HG03432 (cell line): ENCODE measurements around the gene WDR48.
A peak's percentile ranks its signal among the peaks of the same experiment; 100 is the strongest.

Experiments used
- ATAC-seq: cut with Tn5 transposase; IDR thresholded peaks from one replicate; pipeline ENCODE4 v1.9.1; 2021; ENCODE audit warnings: mild to moderate bottlenecking, moderate library complexity; ENCODE audit not compliant: unreplicated experiment

Gene WDR48

DNA sequence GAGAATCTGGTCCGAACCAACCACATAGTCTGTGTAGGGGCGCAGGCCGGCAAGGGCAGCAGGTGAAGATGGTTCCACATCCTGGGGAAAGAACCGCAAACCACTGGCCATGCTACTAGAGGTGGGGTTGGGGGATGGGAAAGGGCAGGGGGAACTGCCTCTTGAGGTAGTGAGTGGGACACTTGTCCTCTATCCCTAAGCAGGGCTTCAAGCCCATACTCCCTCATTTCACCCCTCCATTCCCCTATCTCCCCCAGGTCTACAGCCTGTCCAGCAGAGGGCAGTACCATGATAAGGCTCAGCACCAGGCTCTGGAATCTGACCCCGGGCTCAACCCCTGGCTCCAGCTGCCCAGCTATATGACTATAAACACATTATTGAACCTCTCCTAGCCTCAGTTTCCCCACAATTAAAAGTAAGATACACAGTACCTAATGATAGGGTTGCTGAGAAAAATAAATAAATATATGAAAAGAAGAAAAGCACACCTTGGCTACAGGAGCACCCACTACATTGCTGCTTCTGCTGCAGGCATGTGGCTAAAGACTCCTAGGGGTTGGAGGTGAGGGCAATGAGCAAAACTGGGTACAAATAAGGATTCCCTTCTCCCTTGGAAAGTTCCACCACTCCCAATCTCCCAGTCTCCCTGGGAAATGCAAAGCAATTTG is 49.3 kb downstream of the WDR48 start:
- peak; percentile 74 for ATAC-seq

DNA sequence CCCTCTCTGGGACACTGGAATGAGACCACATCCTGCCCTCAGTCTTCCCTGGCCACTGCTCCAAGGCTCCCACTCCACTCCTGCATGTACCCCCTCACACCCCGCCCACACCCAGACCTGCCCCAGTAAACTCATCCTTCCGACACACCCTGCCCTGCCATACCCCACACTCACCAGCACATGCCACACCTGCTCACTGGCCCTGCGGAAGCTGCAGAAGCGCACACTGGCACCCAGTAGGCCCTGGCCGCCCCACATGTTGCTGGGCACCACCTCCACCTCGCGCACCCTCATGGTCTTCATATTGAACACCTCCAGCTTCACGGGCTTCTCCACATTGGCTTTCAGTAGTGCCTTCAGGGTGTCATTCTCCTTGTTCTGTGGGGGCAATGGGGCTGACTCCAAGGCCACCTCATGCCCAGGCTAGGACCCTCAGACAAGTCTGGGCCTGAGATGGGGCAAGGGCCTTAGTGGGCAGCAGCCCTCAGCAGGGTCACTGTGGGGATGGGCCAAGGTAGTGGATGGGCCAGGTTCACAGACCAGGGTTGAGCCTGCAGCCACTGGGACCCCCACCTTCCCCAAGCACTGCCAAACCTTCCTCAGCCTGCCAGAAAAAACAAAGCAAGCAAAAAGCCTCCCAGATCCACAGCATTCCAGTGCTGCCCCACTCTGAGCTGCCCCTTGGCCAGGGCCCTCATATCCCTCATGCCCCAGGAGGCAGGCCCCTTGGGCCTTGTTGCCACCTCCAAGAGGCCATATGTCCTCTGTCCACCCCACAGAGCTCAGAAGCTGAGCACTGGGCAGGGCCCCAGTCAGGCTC is 50.9 kb downstream of the WDR48 start:
- ATAC-seq = no peak

DNA sequence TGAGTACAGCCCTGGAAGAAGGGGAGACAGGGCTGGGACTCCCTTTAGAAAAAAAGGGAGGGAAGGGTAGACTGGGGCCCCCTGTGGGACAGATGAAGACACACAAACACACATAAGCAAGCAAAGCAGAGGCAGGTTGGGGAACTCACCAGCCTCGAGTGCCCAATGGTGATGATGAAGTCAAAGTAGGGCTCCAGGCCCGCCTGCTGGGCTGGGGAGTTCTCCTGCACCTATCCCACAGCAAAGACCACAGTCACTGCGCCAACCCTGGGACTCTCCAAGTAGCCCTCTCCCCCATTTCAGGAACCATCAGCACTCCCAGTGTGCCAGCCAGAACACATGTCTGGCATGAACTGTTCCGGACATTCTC is 51.5 kb downstream of the WDR48 start:
- ATAC-seq = no peak

DNA sequence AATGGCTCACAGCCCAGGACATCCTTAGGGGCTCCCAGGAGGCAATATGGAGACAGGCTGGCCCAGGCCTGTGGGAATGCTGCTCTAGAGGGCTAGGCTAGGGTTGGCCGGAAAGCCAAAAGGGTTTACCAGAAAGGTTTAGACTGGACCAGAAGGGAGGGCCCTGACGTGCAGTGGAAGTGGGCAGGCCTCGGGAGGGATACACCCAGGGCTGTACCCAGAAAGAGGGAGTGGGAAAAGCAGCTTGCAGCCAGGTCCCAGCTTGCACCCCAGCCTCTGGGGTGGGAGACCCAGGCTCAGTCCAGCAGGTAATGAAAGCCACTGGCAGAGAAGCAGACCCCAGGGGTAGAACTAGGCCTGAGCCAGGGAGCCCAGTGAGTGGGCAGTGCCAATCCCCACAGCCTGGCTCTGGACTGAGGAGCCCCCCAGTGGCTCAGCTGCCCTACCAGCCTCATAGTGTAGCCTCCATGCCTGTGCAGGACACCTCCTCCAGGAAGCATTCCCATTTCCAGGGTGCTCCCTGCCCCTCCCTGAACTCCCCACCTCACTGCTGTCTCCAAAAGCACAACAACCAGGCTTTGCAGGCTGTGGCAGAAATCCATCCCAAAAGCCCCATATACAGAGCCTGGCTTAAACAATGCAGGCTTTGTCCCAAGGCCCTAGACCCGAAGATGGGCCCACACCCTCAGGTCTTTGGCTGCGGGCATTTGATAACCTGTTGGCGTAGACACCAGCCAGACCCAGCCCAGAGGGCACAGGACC is 52.2 kb downstream of the WDR48 start:
- ATAC-seq = no peak

DNA sequence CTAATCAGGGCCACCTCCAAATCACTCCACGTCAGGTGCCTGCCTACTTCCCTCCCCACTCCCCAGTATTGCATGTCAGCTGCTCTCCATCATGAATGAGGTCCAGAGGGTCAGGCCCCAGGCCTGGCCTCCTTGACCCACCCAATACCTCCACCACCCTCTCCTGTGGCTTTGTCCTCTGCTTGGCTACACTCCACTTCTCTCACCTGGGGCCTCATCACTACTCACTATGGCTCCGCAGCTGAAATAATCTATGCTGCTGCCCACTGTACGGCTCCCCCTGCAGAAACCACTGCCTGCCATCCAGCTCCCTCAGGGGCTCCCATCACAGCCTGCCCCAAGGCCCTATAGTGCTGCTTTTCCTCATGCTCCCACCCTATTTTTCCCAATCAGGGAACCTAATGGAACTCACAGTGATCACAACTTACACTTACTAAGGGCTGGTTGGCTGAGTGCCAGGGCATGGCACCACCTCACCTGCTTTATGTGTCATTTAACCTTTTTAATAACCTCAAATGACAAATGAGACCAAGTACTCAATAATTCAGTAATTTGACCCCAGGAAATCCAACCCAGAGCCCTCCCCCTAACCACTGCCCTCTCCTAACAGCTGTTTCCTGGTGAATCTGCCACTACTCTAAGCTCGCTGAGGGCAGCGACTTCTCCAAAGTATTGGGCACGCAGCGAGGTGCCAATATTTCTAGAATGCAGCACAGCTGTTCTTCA is 53.3 kb downstream of the WDR48 start:
- no peak for ATAC-seq

DNA sequence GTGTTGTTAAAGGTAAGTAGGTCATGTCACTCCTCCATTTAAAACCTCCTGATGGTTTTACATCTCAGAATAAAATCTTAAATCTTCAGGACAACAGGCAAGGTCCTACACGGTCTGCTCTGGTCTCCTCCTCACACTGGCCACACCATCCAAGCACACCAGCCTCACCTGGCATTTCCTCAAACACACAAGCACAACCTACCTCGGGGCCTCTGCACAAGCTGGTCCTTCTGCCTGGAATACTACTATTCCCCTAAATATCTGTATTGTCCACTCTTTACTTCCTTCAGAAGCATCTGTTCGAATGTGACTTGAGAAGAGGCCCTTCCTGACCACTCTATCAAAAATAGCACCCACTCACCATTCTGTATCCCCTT is 53.9 kb downstream of the WDR48 start:
- ATAC-seq = no peak

DNA sequence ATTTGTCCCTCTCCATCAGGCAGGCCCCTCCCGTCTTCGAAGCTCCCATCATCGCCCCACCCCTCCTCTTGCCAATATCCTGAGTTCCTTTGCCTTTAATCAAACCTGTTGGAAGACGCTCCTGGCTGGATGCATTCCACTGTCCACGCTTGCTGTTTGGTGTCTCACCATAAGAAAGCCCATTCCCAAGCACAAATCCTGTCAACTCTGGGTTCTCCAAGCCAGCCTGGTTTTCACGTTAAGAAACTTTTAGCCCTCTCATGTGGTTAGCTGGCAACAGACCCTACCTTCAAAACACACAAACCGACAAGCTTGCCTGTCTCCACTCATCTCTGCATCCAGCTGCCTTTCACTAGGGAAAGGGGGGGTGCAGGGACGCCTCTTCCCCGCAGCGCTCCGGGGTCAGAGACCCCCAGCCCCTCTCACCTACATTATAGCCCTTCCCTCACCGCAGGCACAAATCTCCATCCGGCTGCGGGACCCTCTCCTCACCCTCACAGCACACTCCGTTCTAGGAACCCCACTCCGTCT is 54.5 kb downstream of the WDR48 start:
- no peak for ATAC-seq

DNA sequence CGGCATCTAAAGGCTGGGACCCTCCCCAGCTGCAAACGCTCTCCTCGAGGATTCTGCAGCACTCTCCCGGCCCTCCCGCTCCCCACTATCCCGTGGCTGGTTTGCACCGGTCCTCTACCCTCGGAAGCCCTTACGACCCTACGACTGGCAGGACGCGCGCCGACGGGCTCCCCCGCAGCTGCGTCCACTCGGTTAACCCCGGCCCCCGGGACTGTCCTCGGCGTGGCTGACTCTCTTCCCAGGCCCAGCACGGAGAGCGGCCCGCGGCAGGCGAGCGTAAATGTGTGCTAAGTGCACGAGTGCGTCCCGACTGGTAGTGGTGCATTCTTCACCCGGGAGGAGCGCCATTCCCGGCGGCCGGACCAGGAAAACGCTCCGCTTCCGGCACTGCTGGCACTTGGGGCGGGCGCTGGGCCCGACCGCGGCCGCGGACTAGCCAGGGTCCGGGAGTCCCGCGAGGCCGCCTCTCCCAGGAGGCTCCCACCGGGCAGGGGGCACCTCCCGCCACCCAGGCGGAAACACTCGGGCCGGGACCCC is 55.1 kb downstream of the WDR48 start:
- peak; percentile 7 for ATAC-seq

DNA sequence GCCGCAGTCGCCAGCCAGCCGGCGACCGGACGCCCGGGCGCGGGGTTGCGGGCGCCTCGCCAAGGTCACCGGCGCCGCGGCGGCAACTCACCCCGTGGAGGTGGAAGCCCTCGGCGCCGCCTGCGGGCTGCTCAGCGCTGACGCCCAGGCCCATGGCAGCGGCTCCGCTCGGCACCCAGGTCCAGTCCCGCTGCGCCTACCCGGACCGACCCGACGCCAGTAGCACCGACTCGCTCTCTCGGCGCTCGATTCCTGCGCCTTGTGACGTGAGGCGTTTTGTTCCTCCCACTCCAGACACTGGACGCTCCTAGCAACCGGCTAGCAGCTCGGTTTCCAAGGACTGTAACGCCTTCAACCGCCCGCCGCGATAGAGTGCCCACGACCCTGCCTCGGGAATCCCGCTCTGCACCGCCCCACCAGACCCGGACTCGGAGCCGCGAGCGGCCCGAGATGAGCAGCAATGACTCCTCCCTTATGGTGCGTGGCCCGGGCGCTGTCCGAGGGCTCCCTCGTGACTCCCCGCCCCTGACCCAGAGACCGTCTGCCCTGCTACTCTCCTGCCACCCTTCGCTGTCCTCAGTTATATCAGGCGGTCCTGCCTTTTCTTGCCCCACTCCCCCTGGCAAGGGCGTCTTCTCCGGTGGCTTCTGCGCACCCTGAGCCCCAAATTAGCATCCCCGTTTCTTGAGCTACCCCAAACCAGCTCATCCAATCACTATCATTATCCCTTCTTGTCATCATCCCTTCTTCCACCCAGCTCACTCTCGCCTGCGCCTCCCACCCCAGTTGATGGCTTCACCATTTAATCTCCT is 55.8 kb downstream of the WDR48 start, which contains the start of the genes GORASP1 and TTC21A:
TSS of gene GORASP1 (minus strand) at position 240 of the 812 bp plus-strand sequence. CDS start at position 154, 86 bp downstream.
TSS of gene TTC21A (plus strand) at position 293 of the 812 bp plus-strand sequence. CDS start at position 451, 158 bp downstream.
- ATAC-seq = peak; percentile 72

DNA sequence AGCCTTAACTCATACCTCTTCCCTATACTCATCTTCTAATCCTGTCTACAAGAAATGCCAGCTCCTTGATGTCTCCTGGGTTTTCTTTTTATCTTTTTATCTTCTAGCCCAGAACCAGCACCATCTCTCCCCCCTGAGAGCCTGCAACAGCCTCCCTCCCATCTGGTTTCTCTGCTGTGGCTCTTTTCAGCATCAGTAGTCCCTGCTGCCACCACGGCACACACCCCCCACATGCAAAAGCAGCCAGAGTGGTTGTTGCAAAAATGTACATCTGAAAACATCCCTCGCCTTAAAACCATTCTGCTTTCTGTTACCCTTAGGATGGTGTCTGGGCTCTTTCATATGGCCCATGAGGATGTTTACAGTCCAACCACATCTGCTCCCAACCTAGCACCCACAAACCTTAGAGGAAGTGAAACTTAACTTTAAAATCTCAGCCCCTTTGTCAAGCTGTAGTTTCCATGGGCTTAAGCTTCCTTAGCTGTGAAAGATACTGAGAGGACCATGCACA is 56.4 kb downstream of the WDR48 start:
- peak; percentile 77 for ATAC-seq

DNA sequence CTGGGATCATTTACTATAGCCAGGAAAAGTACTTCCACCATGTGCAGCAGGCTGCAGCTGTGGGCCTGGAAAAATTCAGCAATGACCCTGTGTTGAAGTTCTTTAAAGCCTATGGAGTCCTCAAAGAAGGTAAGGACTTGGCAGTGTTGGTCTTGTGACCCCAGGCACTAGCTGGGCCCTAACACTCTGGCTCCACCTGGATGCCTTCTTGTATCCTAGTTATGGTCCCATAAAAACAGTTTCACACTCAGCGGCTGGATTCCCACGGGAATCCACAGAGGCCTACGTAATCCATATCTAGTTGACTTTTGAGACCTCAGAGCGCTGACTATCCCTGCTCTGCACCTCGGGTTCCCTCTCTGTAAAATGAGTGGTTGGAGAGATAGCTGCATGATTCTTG is 57.3 kb downstream of the WDR48 start:
- ATAC-seq = no peak

DNA sequence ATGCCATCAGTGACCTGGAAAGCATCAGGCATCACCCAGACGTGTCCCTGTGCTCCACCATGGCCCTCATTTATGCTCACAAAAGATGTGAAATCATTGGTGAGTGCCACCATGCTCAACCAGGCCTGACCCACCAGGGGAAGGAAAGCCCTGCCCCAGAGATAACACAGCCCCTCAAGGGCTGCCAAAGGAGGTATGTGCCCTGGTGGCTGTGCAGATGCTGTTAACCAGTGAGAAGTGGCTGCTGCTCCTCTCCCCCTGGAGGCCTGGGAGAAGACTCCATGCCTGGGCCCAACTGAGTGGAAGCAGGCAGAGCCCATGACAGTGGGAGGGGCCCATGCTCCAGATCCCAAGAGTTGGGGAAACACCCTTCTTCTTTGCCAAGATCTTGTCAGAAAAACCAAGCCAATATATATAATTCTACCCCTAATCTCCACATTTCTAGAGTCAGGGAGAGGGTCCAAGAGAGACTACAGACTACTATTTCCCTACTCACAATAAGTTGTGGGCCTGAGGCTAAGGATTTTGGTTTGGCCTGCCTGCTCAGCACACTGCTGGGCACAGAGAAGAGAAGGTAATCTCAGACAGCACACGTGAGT is 58.3 kb downstream of the WDR48 start:
- ATAC-seq = no peak

DNA sequence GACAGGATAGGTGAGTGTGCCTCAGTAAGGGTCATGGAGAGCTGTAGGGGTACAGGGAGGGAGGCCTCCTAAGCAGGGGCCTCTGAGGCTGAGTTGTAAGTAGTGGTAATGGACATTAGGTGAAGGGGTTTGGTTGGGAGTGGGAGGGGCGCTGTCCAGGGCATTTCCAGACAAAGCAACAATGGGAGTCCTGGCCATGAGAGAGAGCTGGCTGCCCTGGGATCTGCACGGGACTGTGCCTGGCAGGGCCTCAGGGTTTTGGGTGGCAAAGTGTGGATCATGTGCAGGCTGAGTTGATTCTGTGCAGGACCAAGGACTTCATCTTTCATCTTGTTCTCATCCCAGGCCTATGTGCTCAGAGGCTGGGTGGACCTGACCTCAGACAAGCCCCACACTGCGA is 60.3 kb downstream of the WDR48 start:
- no peak for ATAC-seq

DNA sequence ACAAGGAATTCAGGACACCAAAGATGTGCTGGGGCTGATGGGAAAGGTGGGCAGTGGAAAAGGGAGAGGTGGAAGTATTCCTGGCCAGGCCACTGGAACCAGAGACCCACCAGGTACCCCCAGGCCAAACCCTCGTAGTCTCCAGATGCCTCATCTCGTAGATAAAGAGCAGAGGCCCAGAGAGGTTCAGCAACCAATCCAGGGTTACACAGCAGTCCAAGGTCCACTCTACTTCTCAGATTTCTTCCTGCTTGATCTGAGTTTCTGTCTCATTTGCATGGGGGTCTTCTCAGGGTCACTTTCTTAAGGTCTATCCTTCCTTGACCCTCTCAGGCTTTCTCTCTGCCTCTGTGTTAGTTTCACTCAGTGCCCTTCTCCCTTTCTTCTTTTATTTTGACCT is 60.7 kb downstream of the WDR48 start:
- ATAC-seq = no peak

DNA sequence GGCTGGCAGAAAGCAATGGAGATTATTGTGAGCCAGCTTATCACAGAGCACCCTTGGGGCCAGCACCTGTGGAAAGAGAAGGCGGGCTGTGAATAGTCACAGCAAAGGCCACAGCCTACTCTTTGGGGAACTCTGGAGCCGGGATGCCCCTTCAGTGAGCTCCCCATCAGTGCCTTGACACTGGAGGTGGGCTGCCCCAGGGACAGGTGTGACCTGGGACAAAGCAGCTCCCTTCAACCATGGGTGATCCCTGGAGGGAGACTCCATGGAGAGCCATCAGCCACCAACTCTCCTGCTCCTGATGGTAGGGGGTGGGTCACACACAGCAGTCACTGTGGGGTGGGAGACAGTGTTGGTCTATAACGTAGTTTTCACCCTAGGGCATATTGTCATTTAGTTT is 61.5 kb downstream of the WDR48 start:
- no peak for ATAC-seq

DNA sequence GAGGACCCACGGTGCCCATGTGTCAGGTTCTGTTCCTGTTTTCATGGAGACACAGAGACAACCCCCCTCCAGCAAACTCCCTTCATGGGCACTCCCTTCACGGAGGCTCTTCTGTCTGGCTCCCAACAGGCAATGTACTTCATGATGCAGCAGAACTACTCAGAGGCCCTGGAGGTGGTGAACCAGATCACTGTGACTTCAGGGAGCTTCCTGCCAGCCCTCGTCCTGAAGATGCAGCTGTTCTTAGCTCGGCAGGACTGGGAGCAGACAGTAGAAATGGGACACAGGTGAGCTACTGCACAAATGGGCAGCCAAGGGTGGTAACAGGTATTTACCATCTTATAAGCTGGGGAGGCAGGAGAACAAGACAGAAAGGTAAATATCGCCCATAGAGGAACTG is 62.6 kb downstream of the WDR48 start:
- ATAC-seq = no peak

DNA sequence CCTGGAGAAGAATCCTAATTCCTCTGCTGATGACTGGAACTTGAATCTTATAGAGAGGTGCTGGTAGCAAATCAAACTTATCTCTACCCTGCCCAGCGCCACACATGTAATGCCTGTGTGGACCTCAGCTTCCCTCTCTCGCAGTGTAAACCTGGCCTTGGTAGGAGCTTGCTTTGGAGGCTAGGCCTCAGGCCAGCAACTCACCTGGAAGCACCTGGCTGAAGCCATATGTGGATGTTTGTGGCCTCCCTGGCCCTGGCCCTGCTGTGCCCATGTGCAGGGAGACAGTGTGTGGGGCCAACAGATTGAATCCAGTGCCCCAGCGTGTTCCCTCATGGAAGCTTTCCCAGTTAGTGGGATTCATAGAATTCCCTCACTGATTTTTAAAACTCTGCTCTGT is 64.1 kb downstream of the WDR48 start:
- no peak for ATAC-seq

DNA sequence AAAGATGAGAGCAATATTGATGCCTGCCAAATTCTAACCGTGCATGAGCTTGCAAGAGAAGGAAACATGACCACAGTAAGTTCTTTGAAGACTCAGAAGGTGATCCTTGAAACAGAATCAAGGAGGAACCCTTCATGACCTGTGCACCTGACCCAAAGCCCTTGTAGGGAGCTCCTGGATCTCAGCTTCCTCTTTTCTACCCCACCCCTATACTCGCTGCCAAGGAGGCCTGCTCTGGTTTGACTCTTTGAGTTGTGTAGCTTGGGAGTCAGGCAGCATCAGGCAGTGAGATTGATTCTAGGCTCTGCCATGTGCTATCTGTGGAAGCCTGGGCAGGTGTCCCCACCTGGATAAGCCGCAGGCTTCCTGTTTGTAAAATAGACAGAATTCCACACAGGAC is 66.3 kb downstream of the WDR48 start:
- ATAC-seq = no peak
